Superior temporal gyrus (tissue), 1 donor: Measurements from ENCODE around the gene SIGLEC10.

ENCODE experiments used
- DNase-seq: peaks from one replicate; pipeline ENCODE4 v3.0.0-alpha.2; 2016; ENCODE audit errors: extremely low spot score

SIGLEC10 gene

DNA sequence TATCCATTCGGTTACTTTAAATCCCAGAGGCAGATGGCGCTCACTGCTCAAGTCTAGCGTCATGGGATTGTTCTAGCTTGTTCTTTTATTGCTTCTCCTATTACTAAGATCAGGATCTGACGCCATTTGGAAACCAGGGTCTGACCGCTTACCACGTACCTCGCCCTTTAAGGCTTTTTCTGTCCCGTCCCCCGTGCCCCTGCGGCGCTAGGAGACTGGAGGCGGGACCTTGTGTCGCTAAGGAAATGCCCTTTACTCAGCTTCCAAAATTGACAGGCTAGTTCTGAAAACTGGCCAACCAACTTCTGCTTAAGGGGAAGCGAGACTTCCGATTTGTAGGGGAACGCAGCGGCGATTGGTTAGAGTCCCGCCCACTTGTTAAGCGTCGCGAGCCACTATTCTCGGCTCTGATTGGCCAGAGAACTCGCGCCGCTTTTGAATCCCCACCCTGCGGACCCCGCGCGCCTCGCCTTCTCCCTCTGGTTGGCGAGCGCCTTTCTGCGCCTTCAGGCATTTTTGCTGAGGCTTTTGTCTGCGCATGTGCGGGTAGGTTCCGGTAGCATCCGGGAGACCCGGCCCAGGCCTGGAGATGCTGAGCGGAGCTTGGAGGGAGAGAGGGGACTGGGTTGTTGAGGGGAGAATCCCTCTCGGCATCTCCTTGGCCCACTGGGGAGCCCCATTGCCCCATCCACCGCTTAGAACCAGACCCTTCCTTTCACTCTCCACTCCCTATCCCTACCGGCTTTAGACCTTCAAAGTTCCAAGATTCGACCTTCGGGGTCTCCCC lies 23.2 kb downstream of the SIGLEC10 start:
- peak; percentile 97 for DNase-seq

- no peak for DNase-seq
Observed at GRCh38 chr19:51392701-51393100, 24.7 kb downstream of the SIGLEC10 start.

- no peak for DNase-seq
Observed at GRCh38 chr19:51391073-51391611, 26.3 kb downstream of the SIGLEC10 start.

- DNase-seq, result no peak
Observed at GRCh38 chr19:51389143-51389542, 28.3 kb downstream of the SIGLEC10 start.

GRCh38 chr19:51387924-51388389 lies 29.5 kb downstream of the SIGLEC10 start, which contains the start of gene LIM2:
TSS of gene LIM2 (minus strand) at chr19:51387974. CDS start at chr19:51387443, 531 bp downstream.
- no peak for DNase-seq

GRCh38 chr19:51386882-51387520 lies 30.4 kb downstream of the SIGLEC10 start:
- no peak for DNase-seq

GRCh38 chr19:51382004-51382403 lies 35.4 kb downstream of the SIGLEC10 start:
- no peak for DNase-seq

DNA sequence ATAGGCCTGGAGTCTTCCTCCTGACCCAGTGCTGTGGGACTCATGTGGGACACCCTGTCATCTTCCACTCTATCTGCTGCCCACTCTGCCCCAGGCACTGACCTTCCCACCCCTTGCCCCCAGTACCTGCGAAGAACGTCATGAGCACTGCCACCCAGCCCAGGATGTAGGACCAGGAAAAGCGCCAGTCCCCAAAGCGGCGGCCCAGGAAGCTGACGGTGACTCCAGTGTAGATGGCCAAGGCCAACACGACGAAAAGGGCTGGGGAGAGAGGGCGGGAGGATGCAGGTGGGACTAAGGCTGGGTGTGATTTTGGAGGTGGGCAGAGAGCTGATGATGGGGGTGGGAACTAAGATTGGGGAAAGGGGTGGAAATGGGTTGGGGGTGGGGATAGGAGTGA lies 37.1 kb downstream of the SIGLEC10 start:
- DNase-seq, result no peak

GRCh38 chr19:51377422-51377821 lies 40.0 kb downstream of the SIGLEC10 start:
- DNase-seq, result no peak

DNA sequence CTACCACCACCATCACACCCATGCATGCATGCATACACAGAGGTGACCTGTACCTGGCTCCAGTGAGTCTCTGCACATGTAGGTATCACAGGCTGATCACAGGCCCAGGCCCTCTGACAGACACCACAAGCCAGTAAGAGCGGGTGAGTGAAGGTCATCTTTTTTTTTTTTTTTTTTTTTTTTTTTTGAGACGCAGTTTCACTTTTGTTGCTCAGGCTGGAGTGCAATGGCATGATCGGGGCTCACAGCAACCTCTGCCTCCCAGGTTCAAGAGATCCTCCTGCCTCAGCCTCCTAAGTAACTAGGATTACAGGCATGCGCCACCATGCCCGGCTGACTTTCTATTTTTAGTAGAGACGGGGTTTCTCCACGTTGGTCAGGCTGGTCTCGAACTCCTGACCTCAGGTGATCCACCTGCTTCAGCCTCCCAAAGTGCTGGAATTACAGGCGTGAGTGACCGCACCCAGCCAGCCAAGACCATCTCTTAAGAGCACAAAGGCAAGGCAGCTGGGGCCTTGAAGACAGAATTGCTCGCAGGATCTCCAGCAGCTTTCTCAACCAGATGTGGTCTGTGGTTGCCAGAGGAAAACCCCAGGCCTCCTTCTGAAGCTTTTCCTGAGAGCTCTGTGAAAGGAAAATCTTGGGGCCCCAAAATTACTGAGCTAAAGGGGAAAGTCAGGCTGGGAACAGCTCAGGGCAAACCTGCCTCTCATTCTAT lies 41.8 kb downstream of the SIGLEC10 start:
- DNase-seq, result no peak

- no peak for DNase-seq
Observed at GRCh38 chr19:51372649-51373504, 44.6 kb downstream of the SIGLEC10 start, which contains the start of gene NKG7. TSS of gene NKG7 (minus strand) at chr19:51372654. CDS start at chr19:51372535, 119 bp downstream.

DNA sequence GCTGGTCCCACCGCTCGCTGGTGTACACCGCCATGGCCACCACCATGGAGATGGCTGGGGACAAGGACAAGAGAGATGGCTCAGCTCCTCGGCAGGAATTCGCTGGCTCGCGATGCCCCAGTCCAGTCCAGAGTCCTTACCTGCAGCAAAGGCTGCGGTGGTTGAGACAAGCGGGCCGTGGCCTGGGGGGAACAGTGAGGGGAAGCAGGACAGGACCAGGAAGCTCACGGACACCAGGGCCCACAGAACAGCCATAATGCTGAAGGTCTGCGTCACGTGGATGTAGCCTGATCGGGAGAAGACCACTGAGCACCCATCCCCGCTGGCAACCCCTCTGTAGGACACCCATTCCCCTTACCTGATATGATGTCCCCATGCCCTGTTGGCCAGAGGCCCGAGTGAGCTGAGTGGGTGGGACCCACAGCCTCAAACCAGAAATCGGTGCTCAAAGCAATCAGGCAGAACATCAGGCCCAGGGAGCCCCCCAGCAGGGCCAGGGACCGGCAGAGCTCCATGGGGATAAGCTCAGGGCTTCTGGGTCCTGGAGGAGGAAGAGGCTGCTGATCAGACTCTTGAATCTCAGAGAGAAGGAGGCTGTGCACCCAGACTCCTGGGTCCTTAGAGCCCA lies 45.3 kb downstream of the SIGLEC10 start:
- no peak for DNase-seq

DNA sequence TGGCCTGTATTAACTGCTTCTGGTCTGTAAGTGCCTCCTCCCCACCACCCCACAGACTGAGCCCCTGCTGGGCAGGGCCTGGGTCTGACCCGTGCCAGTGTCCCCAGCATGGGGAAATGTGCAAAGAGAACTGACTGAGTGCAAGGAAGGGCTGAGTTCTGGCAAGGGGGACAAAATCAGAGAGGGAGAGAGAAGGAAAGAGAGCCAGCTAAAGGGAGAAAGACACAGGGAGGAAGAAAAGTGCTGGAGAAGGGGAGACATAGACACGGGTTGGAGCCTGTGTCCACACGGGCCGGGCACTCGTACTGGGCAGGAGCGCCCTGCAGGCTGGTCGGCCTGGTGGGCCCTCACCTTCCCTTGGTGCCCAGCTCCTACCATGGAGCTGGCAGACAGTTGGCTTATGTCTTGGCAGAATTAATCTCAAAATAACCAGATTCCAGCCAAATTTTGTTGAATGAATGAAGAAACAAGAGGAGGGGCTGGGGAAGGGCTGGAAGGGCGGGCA lies 46.2 kb downstream of the SIGLEC10 start:
- DNase-seq, result no peak

DNA sequence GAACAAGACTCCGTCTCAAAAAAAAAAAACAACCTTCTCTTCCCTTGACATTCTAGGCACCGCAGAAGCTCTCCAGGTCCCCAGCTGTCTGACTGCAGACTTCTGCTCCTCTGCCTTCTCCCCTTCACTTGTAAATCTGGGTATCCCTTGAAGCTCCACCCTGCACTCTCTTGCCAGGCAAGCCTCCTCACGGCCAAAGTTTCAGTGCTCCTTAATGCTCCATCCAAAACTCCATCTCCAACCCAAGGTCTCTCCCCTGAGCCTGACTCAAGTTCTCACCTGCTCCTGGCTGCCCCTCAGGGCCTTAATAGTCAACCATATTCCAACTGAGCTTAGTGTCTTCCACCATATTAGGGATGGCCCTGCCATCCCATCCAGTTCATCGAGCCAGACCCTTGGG lies 47.2 kb downstream of the SIGLEC10 start:
- no peak for DNase-seq

DNA sequence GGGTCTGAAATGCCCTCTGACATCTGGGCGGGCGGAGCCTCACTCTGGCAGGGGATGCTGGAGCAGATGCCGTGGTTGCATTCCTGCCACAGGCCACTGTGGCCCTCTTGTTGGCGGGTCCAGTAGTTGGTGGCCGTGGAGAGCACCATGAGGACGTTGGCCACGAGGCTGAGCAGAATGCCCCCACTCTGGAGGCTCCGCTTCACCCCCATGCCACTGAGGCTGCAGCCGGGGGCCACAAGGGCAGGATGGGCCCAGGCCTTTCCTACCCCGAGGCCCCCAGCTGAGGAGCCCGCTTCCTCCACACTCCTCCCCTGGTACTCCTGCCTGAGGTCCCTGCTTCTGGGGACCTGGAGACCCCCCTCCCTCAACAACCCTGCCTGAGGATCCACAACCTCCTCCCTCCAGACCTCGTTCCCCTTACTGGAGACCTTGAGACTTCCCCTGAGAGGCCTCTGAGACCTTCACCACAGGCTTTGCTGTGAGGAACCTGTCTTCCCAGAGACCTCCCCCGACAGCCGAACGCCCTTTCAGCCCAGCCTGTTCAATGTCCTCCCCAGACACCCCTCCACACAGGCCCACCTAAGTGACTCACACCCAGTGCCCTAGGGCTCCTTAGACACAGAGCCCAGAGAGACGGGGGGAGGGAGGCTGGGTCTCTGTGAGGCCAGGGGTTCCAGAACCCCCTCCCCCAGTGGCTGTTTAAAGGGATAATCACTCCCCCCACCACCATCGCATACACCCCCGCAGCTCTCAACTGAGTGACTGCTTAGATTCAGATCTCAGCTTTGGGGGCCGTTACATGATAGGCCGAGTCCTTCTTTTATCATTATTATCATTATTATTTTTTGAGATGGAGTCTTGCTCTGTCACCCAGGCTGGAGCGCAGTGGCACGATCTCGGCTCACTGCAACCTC lies 48.8 kb downstream of the SIGLEC10 start, which contains the start of gene CLDND2:
TSS of gene CLDND2 (minus strand) at position 638 of the 917 bp plus-strand sequence. CDS start at position 212, 426 bp downstream.
- no peak for DNase-seq

DNA sequence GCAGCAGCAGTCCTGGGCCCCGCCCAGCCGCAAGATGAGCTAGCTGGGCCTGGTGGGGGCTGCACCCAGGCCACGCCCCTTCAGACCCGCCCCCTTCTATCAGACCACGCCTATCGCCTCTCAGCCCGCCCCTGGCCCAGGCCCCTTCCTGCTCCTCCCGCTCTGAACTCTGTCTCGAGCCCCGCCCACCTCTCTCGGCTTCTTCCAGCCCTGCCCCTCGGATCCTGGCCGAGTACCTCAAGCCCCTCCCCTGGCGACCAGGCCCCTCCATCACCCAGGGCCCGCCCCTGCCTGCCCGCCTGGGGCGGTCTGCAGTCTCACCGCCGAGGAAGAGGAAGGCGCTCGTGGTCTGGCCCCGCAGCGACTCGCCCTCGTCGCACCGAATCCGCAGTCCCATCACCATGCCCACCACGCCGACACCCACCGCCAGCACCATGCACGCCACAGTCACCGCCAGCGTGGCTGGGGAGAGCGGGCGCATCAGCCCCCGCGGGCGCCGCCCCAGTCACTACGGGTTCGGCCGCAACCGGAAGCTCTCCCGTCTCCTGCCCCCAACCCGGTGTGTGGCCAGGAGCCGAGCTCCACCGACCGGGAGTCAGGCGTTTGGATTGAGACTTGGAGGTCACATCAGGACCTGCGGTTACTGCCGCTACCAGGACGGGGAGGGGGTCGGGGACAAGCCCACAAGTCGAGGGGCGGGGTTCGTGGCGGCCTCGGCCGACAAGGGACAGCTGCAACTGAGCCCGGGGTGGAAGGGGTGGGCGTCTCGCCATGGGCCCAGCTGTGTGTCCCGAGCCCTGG lies 49.7 kb downstream of the SIGLEC10 start:
- DNase-seq, result peak; percentile 95

DNA sequence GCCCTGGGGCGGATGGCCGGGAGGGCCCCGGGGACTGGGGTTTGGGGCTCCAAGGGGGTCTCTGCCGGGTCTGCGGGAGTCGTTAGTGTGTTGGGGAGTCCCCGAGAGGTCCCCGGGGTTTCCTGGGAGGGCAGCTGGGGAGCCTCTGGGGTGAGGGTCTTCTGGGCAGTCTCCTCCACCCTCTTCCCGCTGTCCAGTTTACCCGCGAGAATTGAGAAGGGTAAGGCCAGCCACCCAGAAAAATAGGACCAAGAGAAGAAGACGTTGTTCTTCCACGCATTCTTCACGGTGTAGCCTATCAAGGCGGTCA lies 50.2 kb downstream of the SIGLEC10 start:
- DNase-seq, result no peak
